H1 (cell line): Measurements from ENCODE around the gene TTPAL. TPM values are rescaled to one million over a fixed set of nuclear protein-coding genes. Genes with fewer than 3 reads are reported as not detected.

Source experiments
- CTCF ChIA-PET: fragments of 300-600 bp; sonication (Branson Sonifier 250); formaldehyde crosslinking; loops from one replicate; lab custom pipeline; 2021; ENCODE audit not compliant: partially characterized antibody; lab: Charles Lee
- POLR2A ChIA-PET: fragments of 300-600 bp; sonication (Branson Sonifier 250); formaldehyde crosslinking; loops from one replicate; lab custom pipeline; 2021; ENCODE audit warnings: inconsistent platforms; ENCODE audit not compliant: partially characterized antibody; lab: Charles Lee
- DNase-seq, 2 experiments: peaks; one replicate each; pipeline versions ENCODE4 v3.0.0 to v3.0.0-alpha.2; 2010 to 2022; ENCODE audit warnings: low spot score in 2 of 2, low read depth in 1 of 2, mixed read lengths in 1 of 2
- FAIRE-seq: peaks from 2 replicates; lab custom pipeline; 2011; peaks lifted over from hg19 to GRCh38; lab: Jason Lieb, UNC
- H2AFZ ChIP-seq: 2 replicates; pipeline ENCODE4 v1.8.1; 2012; ENCODE audit warnings: low read length, inconsistent platforms
- H2AK5ac ChIP-seq: 2 replicates; pipeline ENCODE4 v1.6.1; 2013; ENCODE audit warnings: low read depth, low read length
- H2BK120ac ChIP-seq: replicated peaks from 2 replicates; pipeline ENCODE3; 2013; ENCODE audit warnings: low read depth, low read length, inconsistent platforms
- H2BK12ac ChIP-seq: 2 replicates; pipeline ENCODE4 v1.6.1; 2013; ENCODE audit warnings: low read depth, low read length
- H2BK15ac ChIP-seq: 2 replicates; pipeline ENCODE4 v1.6.1; 2013; ENCODE audit warnings: low read length
- H2BK20ac ChIP-seq: 2 replicates; pipeline ENCODE4 v1.6.1; 2013; ENCODE audit warnings: low read length
- H2BK5ac ChIP-seq: 2 replicates; pipeline ENCODE4 v1.6.1; 2013; ENCODE audit warnings: low read depth, low read length
- H3K14ac ChIP-seq: 2 replicates; pipeline ENCODE4 v1.6.1; 2013; ENCODE audit warnings: inconsistent platforms; ENCODE audit not compliant: insufficient read length
- H3K18ac ChIP-seq: 2 replicates; pipeline ENCODE4 v1.6.1; 2013; ENCODE audit warnings: low read length; ENCODE audit errors: extremely low read depth
- H3K23ac ChIP-seq: 2 replicates; pipeline ENCODE4 v1.6.1; 2013; ENCODE audit warnings: inconsistent platforms; ENCODE audit not compliant: insufficient read length
- H3K23me2 ChIP-seq: 2 replicates; pipeline ENCODE4 v1.6.1; 2013; ENCODE audit warnings: low read depth, low read length
- H3K27ac ChIP-seq: 2 replicates; pipeline ENCODE4 v1.6.1; 2011; ENCODE audit warnings: low read depth, low read length, inconsistent platforms
- H3K27me3 ChIP-seq, 4 experiments: replicated peaks in 1 of 4; 1 replicate in 1 of 4; 2 replicates in 3 of 4; pipeline versions ENCODE4 v1.6.1 to v1.8.1; 2011 to 2013; ENCODE audit warnings: low read length in 3 of 4, mild to moderate bottlenecking in 3 of 4, inconsistent platforms in 2 of 4, mixed read lengths in 2 of 4, moderate library complexity in 1 of 4; ENCODE audit not compliant: control insufficient read depth in 3 of 4, insufficient read depth in 3 of 4; ENCODE audit errors: extremely low read depth in 1 of 4
- H3K36me3 ChIP-seq, 4 experiments: 2 replicates each; pipeline versions ENCODE4 v1.6.1 to v1.8.1; 2011 to 2013; ENCODE audit warnings: mild to moderate bottlenecking in 4 of 4, low read length in 3 of 4, moderate library complexity in 2 of 4, control low read depth in 1 of 4, inconsistent platforms in 1 of 4; ENCODE audit not compliant: insufficient read depth in 4 of 4, control insufficient read depth in 2 of 4
- H3K4ac ChIP-seq: replicated peaks from 2 replicates; pipeline ENCODE3; 2013; ENCODE audit warnings: low read length, low read depth, mixed read lengths, inconsistent platforms; ENCODE audit not compliant: insufficient read length
- H3K4me1 ChIP-seq, 4 experiments: replicated peaks in 1 of 4; 1 replicate in 1 of 4; 2 replicates in 3 of 4; pipeline versions ENCODE4 v1.6.1 to v1.8.1; 2011 to 2013; ENCODE audit warnings: low read length in 3 of 4, inconsistent platforms in 2 of 4, mixed read lengths in 1 of 4; ENCODE audit not compliant: insufficient read depth in 4 of 4, control insufficient read depth in 3 of 4
- H3K4me2 ChIP-seq, 2 experiments: 2 replicates each; pipeline versions ENCODE4 v1.6.1 to v1.8.1; 2011 to 2013; ENCODE audit warnings: low read depth in 2 of 2, low read length in 2 of 2, control low read depth in 1 of 2, inconsistent platforms in 1 of 2, mild to moderate bottlenecking in 1 of 2; ENCODE audit not compliant: insufficient read depth in 1 of 2
- H3K4me3 ChIP-seq, 4 experiments: fragments of 200-600, 300-600 bp in 1 of 4; sonication (generic), shearing (Covaris generic), sonication (Bioruptor Twin) in 1 of 4; 2 replicates each; pipeline versions ENCODE4 v1.5.1 to v1.8.1; 2011 to 2016; ENCODE audit warnings: low read length in 4 of 4, low read depth in 3 of 4, control low read depth in 2 of 4, inconsistent platforms in 2 of 4, mild to moderate bottlenecking in 2 of 4, mixed read lengths in 1 of 4, moderate library complexity in 1 of 4; ENCODE audit not compliant: insufficient read depth in 2 of 4; ENCODE audit errors: extremely low read depth in 1 of 4
- H3K56ac ChIP-seq: replicated peaks from 2 replicates; pipeline ENCODE3; 2013; ENCODE audit warnings: low read depth, mild to moderate bottlenecking, mixed read lengths, low read length, inconsistent platforms; ENCODE audit not compliant: insufficient read length
- H3K79me1 ChIP-seq: 2 replicates; pipeline ENCODE4 v1.6.1; 2013; ENCODE audit warnings: low read depth, low read length, control low read depth
- H3K79me2 ChIP-seq, 2 experiments: 2 replicates each; pipeline versions ENCODE4 v1.6.1 to v1.8.1; 2012 to 2013; ENCODE audit warnings: low read length in 2 of 2, mild to moderate bottlenecking in 2 of 2, inconsistent platforms in 1 of 2; ENCODE audit not compliant: insufficient read depth in 2 of 2, control insufficient read depth in 1 of 2
- H3K9ac ChIP-seq, 4 experiments: replicated peaks in 1 of 4; 1 replicate in 1 of 4; 2 replicates in 3 of 4; pipeline versions ENCODE4 v1.6.1 to v1.8.1; 2011 to 2013; ENCODE audit warnings: low read depth in 3 of 4, low read length in 3 of 4, control low read depth in 2 of 4, mild to moderate bottlenecking in 2 of 4, moderate library complexity in 2 of 4, inconsistent platforms in 1 of 4; ENCODE audit errors: extremely low read depth in 1 of 4
- H3K9me3 ChIP-seq, 2 experiments: 2 replicates each; pipeline versions ENCODE4 v1.6.1 to v1.8.1; 2012 to 2013; ENCODE audit warnings: mild to moderate bottlenecking in 2 of 2, moderate library complexity in 2 of 2, control low read depth in 1 of 2, inconsistent platforms in 1 of 2, low read depth in 1 of 2, low read length in 1 of 2, mixed read lengths in 1 of 2; ENCODE audit not compliant: insufficient read depth in 2 of 2
- H4K20me1 ChIP-seq, 2 experiments: replicated peaks in 1 of 2; 2 replicates each; pipeline versions ENCODE3 to v1.8.1; 2011 to 2013; ENCODE audit warnings: inconsistent platforms in 2 of 2, low read length in 2 of 2, mild to moderate bottlenecking in 1 of 2; ENCODE audit not compliant: insufficient read depth in 2 of 2, control insufficient read depth in 1 of 2
- H4K5ac ChIP-seq: 2 replicates; pipeline ENCODE4 v1.6.1; 2013; ENCODE audit warnings: low read length, low read depth, mixed read lengths, inconsistent platforms; ENCODE audit not compliant: insufficient read length
- H4K8ac ChIP-seq: 2 replicates; pipeline ENCODE4 v1.8.0; 2013; ENCODE audit warnings: mild to moderate bottlenecking, moderate library complexity, low read length, inconsistent platforms; ENCODE audit not compliant: insufficient read depth; ENCODE audit errors: extremely low read depth
- H4K91ac ChIP-seq: replicated peaks from 2 replicates; pipeline ENCODE3; 2013; ENCODE audit warnings: low read length, mixed read lengths, inconsistent platforms; ENCODE audit not compliant: insufficient read length
- EZH2 ChIP-seq: fragments of 200-600 bp; sonication (generic); IDR thresholded peaks from 2 replicates; pipeline ENCODE4 v1.7.1; 2012; ENCODE audit warnings: low read depth, mild to moderate bottlenecking, moderate library complexity, low read length, inconsistent platforms; ENCODE audit not compliant: severe bottlenecking
- KDM1A ChIP-seq: fragments of 200-600, 300-600 bp; sonication (generic); IDR thresholded peaks from 2 replicates; pipeline ENCODE4 v1.7.1; 2016; ENCODE audit warnings: mild to moderate bottlenecking, low read length, borderline replicate concordance
- MAFK ChIP-seq: IDR thresholded peaks from 2 replicates; pipeline ENCODE4 v1.6.1; 2012; ENCODE audit warnings: low read depth, mild to moderate bottlenecking, improper control_type of control experiment, low read length
- RAD21 ChIP-seq, 2 experiments: IDR thresholded peaks in 1 of 2; conservative IDR thresholded peaks in 1 of 2; 2 replicates each; pipeline ENCODE4 v1.6.1; 2011; ENCODE audit warnings: low read depth in 2 of 2, low read length in 2 of 2, improper control_type of control experiment in 1 of 2, inconsistent platforms in 1 of 2, mild to moderate bottlenecking in 1 of 2, moderate library complexity in 1 of 2
- SAP30 ChIP-seq: fragments of 300-600 bp; sonication (generic); IDR thresholded peaks from 2 replicates; pipeline ENCODE4 v1.7.1; 2012; ENCODE audit warnings: low read length, moderate library complexity, mild to moderate bottlenecking, inconsistent platforms; ENCODE audit not compliant: insufficient read depth, insufficient replicate concordance
- SIRT6 ChIP-seq: IDR thresholded peaks from one replicate; pipeline ENCODE4 v1.7.1; 2012; ENCODE audit warnings: low read length, inconsistent platforms
- SIX5 ChIP-seq: IDR thresholded peaks from 2 replicates; pipeline ENCODE4 v1.6.1; 2011; ENCODE audit warnings: mild to moderate bottlenecking, low read depth, low read length
- SP2 ChIP-seq: IDR thresholded peaks from 2 replicates; pipeline ENCODE4 v1.6.1; 2012; ENCODE audit warnings: mild to moderate bottlenecking, low read length, inconsistent platforms
- WGBS, 2 experiments: shearing (Covaris generic) in 1 of 2; methylation state at CpG; one replicate each; pipeline versions ENCODE4 v1.1.6 to v1.1.7; 2013 to 2015; ENCODE audit warnings: low lambda C conversion rate in 2 of 2, mixed read lengths in 2 of 2, inconsistent platforms in 1 of 2, low coverage in 1 of 2, missing lambda C conversion rate in 1 of 2; ENCODE audit not compliant: insufficient replicate concordance in 2 of 2, insufficient coverage in 1 of 2, insufficient read length in 1 of 2; ENCODE audit errors: extremely low coverage in 1 of 2, missing lambda C conversion rate in 1 of 2; 5-methylcytosine and 5-hydroxymethylcytosine counted together
- polyA plus RNA-seq, 7 experiments: library from polyadenylated mRNA; depleted of rRNA in 3 of 7; stranded (reverse) in 5 of 7; unstranded in 2 of 7; fragments of >200 nt in 5 of 7; fragments of 200-250 nt in 2 of 7; gene quantifications; 1 replicate in 5 of 7; 2 replicates in 1 of 7; 4 replicates in 1 of 7; pipeline versions ENCODE4 v1.2.1 to v1.2.3, GENCODE V29; 2011 to 2013; ENCODE audit warnings: missing spikeins in 2 of 7, mixed read lengths in 2 of 7
- total RNA-seq: library from RNA; stranded (reverse); fragmentation: NEBNext Ultra II Directional; extraction: Animal tissue kit (Norgen Biotek cat#: 25700); gene quantifications from 2 replicates; pipeline ENCODE4 v1.2.1, GENCODE V29; 2021

TTPAL gene
- total and polyA plus RNA-seq, 2 of the 8 experiments (the other 6 are each of a cell fraction or from before 2014, with no cell fraction given): 2.8 to 14.0 TPM

DNA sequence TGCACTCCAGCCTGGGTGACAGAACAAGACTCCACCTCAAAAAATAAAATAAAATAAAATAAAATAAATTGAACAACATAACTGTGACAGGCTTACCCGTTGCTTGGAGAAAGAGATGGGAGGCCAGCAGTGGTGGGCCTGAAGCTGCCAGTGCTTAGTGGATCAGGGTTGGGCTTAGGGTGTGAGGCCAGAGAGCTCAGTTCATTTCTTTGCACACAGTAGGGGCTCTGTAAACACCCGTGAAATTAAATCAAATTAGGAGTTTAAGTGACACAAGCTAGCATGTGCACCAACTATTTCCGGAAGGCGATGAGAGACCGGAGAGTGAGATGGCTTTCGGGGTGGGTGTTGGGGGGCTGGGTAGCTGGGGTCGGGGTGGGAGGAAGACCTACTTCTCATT, 25.8 kb upstream of the TTPAL start:
- Histone ChIP-seq H2AK5ac (no peak overlapping the region), H2BK15ac (no peak overlapping the region), H3K56ac (no peak overlapping the region), H2BK120ac (no peak overlapping the region), H3K18ac (no peak overlapping the region), H3K4me1 (no peaks in the 10 kb centered on the region), H4K5ac (no peak overlapping the region), H3K27me3 (no peaks in the 10 kb centered on the region), H3K4me3 (no peak overlapping the region), H4K91ac (no peak overlapping the region), H3K23me2 (no peaks in the 10 kb centered on the region), H3K79me1 (no peaks in the 10 kb centered on the region), H2AFZ (no peak overlapping the region), H2BK5ac (no peak overlapping the region), H4K20me1 (no peaks in the 10 kb centered on the region), H4K8ac (no peak overlapping the region), H3K9me3 (no peaks in the 10 kb centered on the region), H3K79me2 (no peaks in the 10 kb centered on the region), H3K27ac (no peak overlapping the region), H3K14ac (no peak overlapping the region), H2BK12ac (no peak overlapping the region), H3K36me3 (no peaks in the 10 kb centered on the region), H2BK20ac (no peak overlapping the region), H3K4me2 (no peak overlapping the region), H3K4ac (no peak overlapping the region), H3K23ac (no peak overlapping the region), H3K9ac (no peak overlapping the region)
- POLR2A ChIA-PET: interaction anchor here (0.9 kb wide), 1 partner anchor 147 kb away, joined by 5 read pairs; no protein-coding TSS in a partner anchor
- DNase-seq: no peak
- CTCF ChIA-PET: interaction anchor here (0.8 to 3.1 kb wide), 27 partner anchors 8 to 333 kb away, joined by 3 to 33 read pairs (median 5); partner anchors contain the start of gene PKIG
- TF ChIP-seq MAFK (no peak), EZH2 (no peak), RAD21 (IDR thresholded peaks at IDR 0.05 in 1 of 2, conservative IDR thresholded peaks at IDR 0.05 in 1 of 2; ENCODE audit: low read depth in 2 of 2, low read length in 2 of 2) (no peak), SIX5 (no peak), KDM1A (no peak), SAP30 (no peak), SP2 (no peak), SIRT6 (no peak)
- WGBS, 2 experiments: 94% methylated on average over 6 of the region's 7 CpGs; no CpG with 5 or more reads in 1 of the 2 experiments
- no peak for FAIRE-seq
